Iris pigment epithelial cell (primary cell): ENCODE measurements around the gene NEIL1.
A peak's percentile ranks its signal among the peaks of the same experiment; 100 is the strongest.
"Not testable (repeated sequence)": the region's sequence is repeated elsewhere in the genome, so short reads cannot be mapped to it uniquely, and the experiment has no call there.

Source experiments
- DNase-seq: peaks from one replicate; pipeline ENCODE4 v3.0.0-alpha.2; 2011; ENCODE audit warnings: low read depth

NEIL1 gene

GRCh38 chr15:75333654-75334419, 13.0 kb upstream of the NEIL1 start:
- not testable (repeated sequence) for DNase-seq

- no peak for DNase-seq
Measured at GRCh38 chr15:75335313-75335704, 11.5 kb upstream of the NEIL1 start.

GRCh38 chr15:75335705-75336355, 11.0 kb upstream of the NEIL1 start, which contains the start of gene COMMD4:
Gene COMMD4, plus strand, starts transcription at chr15:75336063. Its CDS starts 27 bp downstream, at chr15:75336090.
- DNase-seq = peak; percentile 92

GRCh38 chr15:75338661-75339240, 8.1 kb upstream of the NEIL1 start:
- no peak for DNase-seq

GRCh38 chr15:75339531-75340240, 7.2 kb upstream of the NEIL1 start:
- no peak for DNase-seq

- DNase-seq = no peak
Measured at GRCh38 chr15:75342221-75342620, 4.6 kb upstream of the NEIL1 start.

GRCh38 chr15:75343953-75344352, 2.9 kb upstream of the NEIL1 start:
- not testable (repeated sequence) for DNase-seq

- no peak for DNase-seq
Measured at GRCh38 chr15:75347222-75348033, 589 bp downstream of the NEIL1 start.

GRCh38 chr15:75348034-75348561, 1.3 kb downstream of the NEIL1 start:
- no peak for DNase-seq

- DNase-seq = no peak
Measured at GRCh38 chr15:75348562-75349350, 1.9 kb downstream of the NEIL1 start.

- not testable (repeated sequence) for DNase-seq
Measured at GRCh38 chr15:75349351-75349669, 2.5 kb downstream of the NEIL1 start.

- no peak for DNase-seq
Measured at GRCh38 chr15:75349851-75350588, 3.2 kb downstream of the NEIL1 start.

GRCh38 chr15:75350601-75351361, 3.9 kb downstream of the NEIL1 start:
- no peak for DNase-seq

GRCh38 chr15:75352186-75353080, 5.6 kb downstream of the NEIL1 start:
- no peak for DNase-seq

- no peak for DNase-seq
Measured at GRCh38 chr15:75353604-75354003, 6.8 kb downstream of the NEIL1 start.

- DNase-seq = no peak
Measured at GRCh38 chr15:75354454-75354853, 7.6 kb downstream of the NEIL1 start.

- no peak for DNase-seq
Measured at GRCh38 chr15:75355369-75355768, 8.5 kb downstream of the NEIL1 start.

- no peak for DNase-seq
Measured at GRCh38 chr15:75356006-75356405, 9.2 kb downstream of the NEIL1 start.
